ENCODE results near the gene TUBGCP4. TPM values are rescaled to one million over a fixed set of nuclear protein-coding genes. Genes with fewer than 3 reads are reported as not detected.
A peak's percentile ranks its signal among the peaks of the same experiment; 100 is the strongest.

TUBGCP4 gene
- total and polyA plus RNA-seq, 9 of the 15 experiments (the other 6 are each of a cell fraction or from before 2014, with no cell fraction given) = 10.7 to 50.2 (median 29.6) TPM

DNA sequence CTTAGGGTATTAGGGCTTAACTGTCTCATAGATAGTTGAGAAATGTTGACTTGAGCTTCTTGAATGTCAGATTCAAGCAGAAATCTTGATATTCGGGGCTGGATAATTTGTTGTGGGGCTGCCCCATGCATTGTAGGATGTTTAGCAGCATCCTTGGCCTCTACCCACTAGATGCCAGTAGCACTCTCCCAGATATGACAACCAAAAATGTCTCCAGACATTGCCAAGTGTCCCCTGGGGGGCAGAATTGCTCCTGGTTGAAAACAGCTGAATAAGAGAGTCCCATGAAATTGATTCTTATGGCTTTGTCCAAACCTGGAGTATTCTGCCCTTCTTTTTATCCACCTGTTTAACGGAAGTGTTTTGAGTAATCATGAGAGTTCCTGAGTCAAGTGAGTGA lies 24.6 kb upstream of the TUBGCP4 start (continued):
- TF ChIP-seq, protein P1, sequence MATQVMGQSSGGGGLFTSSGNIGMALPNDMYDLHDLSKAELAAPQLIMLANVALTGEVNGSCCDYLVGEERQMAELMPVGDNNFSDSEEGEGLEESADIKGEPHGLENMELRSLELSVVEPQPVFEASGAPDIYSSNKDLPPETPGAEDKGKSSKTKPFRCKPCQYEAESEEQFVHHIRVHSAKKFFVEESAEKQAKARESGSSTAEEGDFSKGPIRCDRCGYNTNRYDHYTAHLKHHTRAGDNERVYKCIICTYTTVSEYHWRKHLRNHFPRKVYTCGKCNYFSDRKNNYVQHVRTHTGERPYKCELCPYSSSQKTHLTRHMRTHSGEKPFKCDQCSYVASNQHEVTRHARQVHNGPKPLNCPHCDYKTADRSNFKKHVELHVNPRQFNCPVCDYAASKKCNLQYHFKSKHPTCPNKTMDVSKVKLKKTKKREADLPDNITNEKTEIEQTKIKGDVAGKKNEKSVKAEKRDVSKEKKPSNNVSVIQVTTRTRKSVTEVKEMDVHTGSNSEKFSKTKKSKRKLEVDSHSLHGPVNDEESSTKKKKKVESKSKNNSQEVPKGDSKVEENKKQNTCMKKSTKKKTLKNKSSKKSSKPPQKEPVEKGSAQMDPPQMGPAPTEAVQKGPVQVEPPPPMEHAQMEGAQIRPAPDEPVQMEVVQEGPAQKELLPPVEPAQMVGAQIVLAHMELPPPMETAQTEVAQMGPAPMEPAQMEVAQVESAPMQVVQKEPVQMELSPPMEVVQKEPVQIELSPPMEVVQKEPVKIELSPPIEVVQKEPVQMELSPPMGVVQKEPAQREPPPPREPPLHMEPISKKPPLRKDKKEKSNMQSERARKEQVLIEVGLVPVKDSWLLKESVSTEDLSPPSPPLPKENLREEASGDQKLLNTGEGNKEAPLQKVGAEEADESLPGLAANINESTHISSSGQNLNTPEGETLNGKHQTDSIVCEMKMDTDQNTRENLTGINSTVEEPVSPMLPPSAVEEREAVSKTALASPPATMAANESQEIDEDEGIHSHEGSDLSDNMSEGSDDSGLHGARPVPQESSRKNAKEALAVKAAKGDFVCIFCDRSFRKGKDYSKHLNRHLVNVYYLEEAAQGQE (IDR thresholded peaks at IDR 0.05; ENCODE audit: borderline replicate concordance) = peak; percentile 29; the same call in 1 of the 2 replicates
- TF ChIP-seq, protein P1 (CRISPR knock-in tag; IDR thresholded peaks at IDR 0.05; ENCODE audit: low read depth) = no peak
- TF ChIP-seq ZC3H8 (IDR thresholded peaks at IDR 0.05) (no peak), ZNF785 (CRISPR knock-in tag; IDR thresholded peaks at IDR 0.05) (no peak), PRMT5 (CRISPR knock-in tag; IDR thresholded peaks at IDR 0.05) (no peak)

Measured in K562 (cell line).